Sigmoid colon (tissue), 7 donors: ENCODE results near the gene FKBP11. TPM values are rescaled to one million over a fixed set of nuclear protein-coding genes. Genes with fewer than 3 reads are reported as not detected.

Source experiments
- DNase-seq: peaks from one replicate; pipeline ENCODE4 v3.0.0-alpha.2; 2019
- H3K27ac ChIP-seq, 4 donors: fragments of 200-600 bp; sonication (generic); one replicate each; pipeline ENCODE4 v1.5.1; 2016 to 2019; ENCODE audit warnings: mild to moderate bottlenecking in 1 of 4
- H3K27me3 ChIP-seq, 3 donors: fragments of 200-600 bp; sonication (generic); one replicate each; pipeline ENCODE4 v1.5.1; 2019; ENCODE audit warnings: mild to moderate bottlenecking in 1 of 3
- H3K36me3 ChIP-seq, 4 donors: fragments of 200-600 bp; sonication (generic); one replicate each; pipeline ENCODE4 v1.5.1; 2016 to 2019
- H3K4me1 ChIP-seq, 4 donors: fragments of 200-600 bp; sonication (generic); one replicate each; pipeline ENCODE4 v1.5.1; 2017 to 2019
- H3K4me3 ChIP-seq, 4 donors: fragments of 200-600 bp; sonication (generic); one replicate each; pipeline ENCODE4 v1.5.1; 2017 to 2019; ENCODE audit warnings: mild to moderate bottlenecking in 2 of 4, moderate library complexity in 1 of 4
- H3K9me3 ChIP-seq, 4 donors: fragments of 200-600 bp in 3 of 4; sonication (generic) in 3 of 4; one replicate each; pipeline versions ENCODE4 v1.5.1 to v1.6.1; 2013 to 2019
- CTCF ChIP-seq, 4 experiments: fragments of 450-650 bp in 3 of 4; fragments of 200-600 bp in 1 of 4; IDR thresholded peaks; one replicate each; pipeline ENCODE4 v1.5.1; 2016 to 2019; ENCODE audit warnings: antibody characterized with exemption in 4 of 4, mild to moderate bottlenecking in 3 of 4, moderate library complexity in 2 of 4
- EP300 ChIP-seq, 4 donors: sonication (generic); formaldehyde crosslinking; IDR thresholded peaks; one replicate each; pipeline ENCODE4 v1.6.1; 2017; ENCODE audit warnings: antibody characterized with exemption in 4 of 4
- POLR2A ChIP-seq, 2 donors: fragments of 450-650 bp; IDR thresholded peaks; one replicate each; pipeline ENCODE4 v1.6.1; 2016; ENCODE audit warnings: antibody characterized with exemption in 2 of 2, mild to moderate bottlenecking in 2 of 2, moderate library complexity in 2 of 2
- POLR2AphosphoS5 ChIP-seq, 4 donors: sonication (generic); formaldehyde crosslinking; IDR thresholded peaks; one replicate each; pipeline ENCODE4 v1.6.1; 2017; ENCODE audit warnings: antibody characterized with exemption in 4 of 4
- WGBS, 2 donors: extraction: QIAGEN DNeasy Blood & Tissue Kit; methylation state at CpG; one replicate each; pipeline ENCODE4 v1.1.7; 2013; 5-methylcytosine and 5-hydroxymethylcytosine counted together
- intact Hi-C: fragments of 100-400 bp; cut with DNase I; formaldehyde crosslinking; loops from one replicate; pipeline ENCODE4 v1.15.1; 2023
- polyA plus RNA-seq, 3 donors: library from polyadenylated mRNA; stranded (reverse); fragments of 200-250 nt; gene quantifications; one replicate each; pipeline ENCODE4 v1.2.3, GENCODE V29; 2013
- total RNA-seq, 4 donors: library from RNA; depleted of rRNA; stranded (reverse); fragments of >200 nt; gene quantifications; one replicate each; pipeline ENCODE4 v1.1.0, GENCODE V29; 2016
- donor health status: healthy with polysubstance abuse.
- donor health status: Bipolar disorder and iron deficiency.
- donor health status: healthy.

FKBP11 gene
- total and polyA plus RNA-seq, 7 donors = 4.6 to 50.2 (median 7.5) TPM

GRCh38 chr12:48957141-48958048 is 32.1 kb upstream of the FKBP11 start, which contains the start of gene ARF3:
ARF3 (minus strand) TSS chr12:48957487; CDS start chr12:48941095, 16,392 bp downstream.
- 0 to 1% methylated on average over 58 of the region's 58 CpGs for WGBS, 2 donors
- peak; percentile 97 for DNase-seq
- Histone ChIP-seq H3K4me3 (peak within 1 kb of the TSS; percentile 77 to 100 (median 88)), H3K27ac (peak within 1 kb of the TSS; percentile 79 to 93 (median 88)), H3K27me3 (peaks cover 0 to 6% (median 0%) of the 10 kb centered on the region in 3 donors), H3K9me3 (no peaks in the 10 kb centered on the region), H3K36me3 (peaks cover 0 to 4% (median 0%) of the 10 kb centered on the region in 4 donors), H3K4me1 (peaks cover 0 to 25% (median 15%) of the 10 kb centered on the region in 4 donors)
- intact Hi-C loops = no loop called here
- no peak for TF ChIP-seq CTCF (IDR thresholded peaks at IDR 0.05)
- TF ChIP-seq POLR2A (IDR thresholded peaks at IDR 0.05) = peak; percentile 66 to 81
- peak; percentile 54 to 91 (median 89) for TF ChIP-seq POLR2AphosphoS5 (IDR thresholded peaks at IDR 0.05)
- TF ChIP-seq EP300 (IDR thresholded peaks at IDR 0.05) = no peak

GRCh38 chr12:48956279-48957140 is 31.2 kb upstream of the FKBP11 start:
- WGBS, 2 donors = 1 to 2% methylated on average over 29 of the region's 29 CpGs
- peak overlapping the region; percentile 77 to 100 (median 88) for H3K4me3 ChIP-seq
- peaks cover 0 to 25% (median 15%) of the 10 kb centered on the region in 4 donors for H3K4me1 ChIP-seq
- no peaks in the 10 kb centered on the region for H3K9me3 ChIP-seq
- H3K36me3 ChIP-seq = peaks cover 0 to 4% (median 0%) of the 10 kb centered on the region in 4 donors
- peaks cover 0 to 6% (median 0%) of the 10 kb centered on the region in 3 donors for H3K27me3 ChIP-seq
- intact Hi-C loops = no loop called here
- peak overlapping the region; percentile 79 to 93 (median 88) for H3K27ac ChIP-seq
- peak; percentile 94 for DNase-seq
- no peak for TF ChIP-seq CTCF (IDR thresholded peaks at IDR 0.05)
- TF ChIP-seq EP300 (IDR thresholded peaks at IDR 0.05) = peak in 1 of 4 donors; percentile 51
- peak in 2 of 4 donors; percentile 37 to 63 for TF ChIP-seq POLR2AphosphoS5 (IDR thresholded peaks at IDR 0.05)
- no peak for TF ChIP-seq POLR2A (IDR thresholded peaks at IDR 0.05)

GRCh38 chr12:48954841-48955501 is 29.7 kb upstream of the FKBP11 start:
- WGBS, 2 donors = 60 to 72% methylated on average over 3 of the region's 3 CpGs
- peak overlapping the region in 2 of 4 donors; percentile 89 to 93 for H3K27ac ChIP-seq
- intact Hi-C loops = no loop called here

More at GRCh38 chr12:48954841-48955501, 29.7 kb upstream of the FKBP11 start:
- Histone ChIP-seq H3K9me3 (no peaks in the 10 kb centered on the region), H3K4me1 (peaks cover 0 to 25% (median 15%) of the 10 kb centered on the region in 4 donors), H3K27me3 (no peaks in the 10 kb centered on the region), H3K36me3 (peaks cover 0 to 4% (median 0%) of the 10 kb centered on the region in 4 donors), H3K4me3 (no peak overlapping the region)
- TF ChIP-seq CTCF (IDR thresholded peaks at IDR 0.05) = no peak
- TF ChIP-seq EP300 (IDR thresholded peaks at IDR 0.05) = no peak
- TF ChIP-seq POLR2A (IDR thresholded peaks at IDR 0.05) = no peak
- no peak for DNase-seq
